Activated CD8-positive, alpha-beta memory T cell treated with anti-CD3 and anti-CD28 coated beads, Interleukin-2, amount 50 U/mL, for 24 hours (primary cell): ENCODE results near the gene GOLT1B.
A peak's percentile ranks its signal among the peaks of the same experiment; 100 is the strongest.
"Not testable (repeated sequence)": the region's sequence is repeated elsewhere in the genome, so short reads cannot be mapped to it uniquely, and the experiment has no call there.

Source experiments
- DNase-seq: peaks from one replicate; pipeline ENCODE4 v3.0.0-alpha.2; 2020; ENCODE audit errors: extremely low read depth

The GOLT1B gene

GRCh38 chr12:21501258-21502163 lies at the start of gene GOLT1B, which contains the start of gene RECQL:
Gene GOLT1B (plus strand): TSS chr12:21501789. CDS start chr12:21501924, 135 bp downstream.
Gene RECQL (minus strand): TSS chr12:21501635. CDS start chr12:21499570, 2,065 bp downstream.
- DNase-seq: peak; percentile 89

GRCh38 chr12:21453312-21453852 lies 48.2 kb upstream of the GOLT1B start:
- DNase-seq: no peak

- peak; percentile 17 for DNase-seq
Observed at GRCh38 chr12:21456291-21456780, 45.3 kb upstream of the GOLT1B start.

- DNase-seq: no peak
Observed at GRCh38 chr12:21459474-21459873, 42.1 kb upstream of the GOLT1B start.

GRCh38 chr12:21467334-21467733 lies 34.3 kb upstream of the GOLT1B start:
- not testable (repeated sequence) for DNase-seq

- DNase-seq: no peak
Observed at GRCh38 chr12:21471294-21471693, 30.3 kb upstream of the GOLT1B start.

- no peak for DNase-seq
Observed at GRCh38 chr12:21472197-21472823, 29.3 kb upstream of the GOLT1B start.

GRCh38 chr12:21475552-21475951 lies 26.0 kb upstream of the GOLT1B start:
- DNase-seq: no peak

GRCh38 chr12:21476949-21477348 lies 24.6 kb upstream of the GOLT1B start:
- no peak for DNase-seq

GRCh38 chr12:21478756-21479455 lies 22.7 kb upstream of the GOLT1B start:
- DNase-seq: no peak

- DNase-seq: no peak
Observed at GRCh38 chr12:21483531-21483930, 18.1 kb upstream of the GOLT1B start.

- no peak for DNase-seq
Observed at GRCh38 chr12:21485998-21486397, 15.6 kb upstream of the GOLT1B start.

- DNase-seq: no peak
Observed at GRCh38 chr12:21499765-21500164, 1.8 kb upstream of the GOLT1B start.

- no peak for DNase-seq
Observed at GRCh38 chr12:21500786-21501257, 767 bp upstream of the GOLT1B start.

- DNase-seq: peak; percentile 10
Observed at GRCh38 chr12:21502164-21502496, 541 bp downstream of the GOLT1B start.

GRCh38 chr12:21502872-21503271 lies 1.3 kb downstream of the GOLT1B start:
- DNase-seq: no peak

GRCh38 chr12:21505888-21506287 lies 4.3 kb downstream of the GOLT1B start:
- no peak for DNase-seq

- DNase-seq: no peak
Observed at GRCh38 chr12:21507849-21508248, 6.3 kb downstream of the GOLT1B start.

- no peak for DNase-seq
Observed at GRCh38 chr12:21509768-21510167, 8.2 kb downstream of the GOLT1B start.

GRCh38 chr12:21516281-21516680 lies 14.7 kb downstream of the GOLT1B start:
- no peak for DNase-seq

GRCh38 chr12:21518451-21518850 lies 16.9 kb downstream of the GOLT1B start:
- no peak for DNase-seq

GRCh38 chr12:21521541-21521940 lies 20.0 kb downstream of the GOLT1B start:
- DNase-seq: no peak
